Smooth muscle cell of the brain vasculature (primary cell): ENCODE measurements around the gene FRMPD1.

Experiments used
- DNase-seq: peaks from one replicate; pipeline ENCODE4 v3.0.0-alpha.2; 2012; ENCODE audit warnings: low read depth, low spot score

Gene FRMPD1

DNA sequence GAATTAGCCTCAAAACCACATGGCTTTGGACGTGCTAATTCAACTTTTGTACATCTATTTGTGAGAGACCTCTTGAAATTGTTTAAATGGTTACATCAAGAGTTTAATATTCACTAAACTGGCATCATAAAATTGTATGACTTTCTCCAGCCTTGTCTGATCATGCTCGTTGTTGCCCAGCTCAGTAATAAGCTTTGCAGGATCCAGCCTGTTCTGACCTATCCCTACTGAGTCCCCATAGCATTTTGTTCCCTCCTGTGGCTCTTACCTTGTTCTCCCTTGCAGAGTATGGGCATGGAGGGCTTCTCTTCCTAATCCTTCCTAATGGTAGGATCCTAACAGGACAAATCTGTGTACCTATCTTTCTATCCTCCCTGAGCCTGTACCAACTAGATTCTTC, 127.8 kb downstream of the FRMPD1 start:
- DNase-seq: no peak

DNA sequence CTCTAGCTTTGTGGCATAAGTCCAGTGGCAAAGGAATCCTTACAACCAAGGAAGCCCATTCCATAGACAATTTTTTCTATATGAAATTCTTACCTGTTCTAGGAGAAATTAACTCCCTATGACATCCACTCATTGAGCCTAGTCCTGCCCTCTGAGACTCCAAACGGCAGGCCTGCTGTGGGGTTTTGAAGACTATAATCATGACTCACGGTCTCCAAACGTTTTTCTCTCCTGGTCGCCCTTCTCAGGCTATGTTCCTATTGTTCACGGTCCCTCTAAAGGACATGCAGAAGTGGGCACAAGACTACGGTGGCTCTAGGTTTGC, 133.5 kb downstream of the FRMPD1 start:
- no peak for DNase-seq

GRCh38 chr9:37784616-37785483, 134.1 kb downstream of the FRMPD1 start, which contains the start of gene EXOSC3:
Gene EXOSC3 (minus strand): TSS chr9:37785064. CDS start chr9:37785044, 20 bp downstream.
- peak; percentile 70 for DNase-seq

DNA sequence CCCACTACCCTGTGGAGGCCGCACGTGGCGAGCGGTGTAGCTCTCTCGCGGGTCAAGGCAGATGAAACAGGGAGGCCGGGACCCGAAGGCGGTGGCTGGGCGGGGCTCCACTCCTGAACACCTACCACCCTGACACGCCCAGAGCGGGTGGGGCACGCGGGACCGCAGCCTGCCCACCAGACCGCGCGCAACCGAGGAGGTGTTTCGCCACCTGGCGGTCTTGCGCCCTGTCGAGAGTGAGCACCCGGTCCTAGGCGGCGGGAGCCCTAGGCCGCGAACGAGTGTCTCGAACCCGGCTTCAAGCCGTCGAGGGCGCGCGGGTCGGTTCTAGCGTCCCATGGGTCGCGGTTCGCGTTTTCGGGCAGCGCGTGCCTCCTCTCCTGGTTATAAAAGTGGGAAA, 136.3 kb downstream of the FRMPD1 start:
- DNase-seq: no peak

DNA sequence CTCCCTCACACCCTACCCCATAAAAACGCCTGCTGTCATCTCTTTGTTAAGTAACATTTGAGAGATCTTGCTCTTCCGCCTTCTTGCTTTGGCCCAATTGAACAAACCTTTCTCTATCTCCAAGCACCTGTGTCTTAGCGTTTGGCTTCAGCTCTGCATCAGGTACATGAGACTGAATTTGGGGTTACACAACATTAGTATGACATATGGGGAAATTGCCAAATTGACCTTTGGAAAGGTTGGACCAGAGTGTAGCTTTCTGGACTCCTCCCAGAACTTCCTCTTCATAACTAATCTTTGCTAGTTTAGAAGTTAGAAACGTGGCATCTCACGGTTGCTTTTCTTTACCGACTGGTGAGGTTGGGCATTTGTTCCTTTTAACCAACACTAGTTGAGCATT, 137.6 kb downstream of the FRMPD1 start:
- DNase-seq: no peak

GRCh38 chr9:37790096-37790495, 139.3 kb downstream of the FRMPD1 start:
- no peak for DNase-seq

GRCh38 chr9:37792122-37792521, 141.4 kb downstream of the FRMPD1 start:
- DNase-seq: no peak

DNA sequence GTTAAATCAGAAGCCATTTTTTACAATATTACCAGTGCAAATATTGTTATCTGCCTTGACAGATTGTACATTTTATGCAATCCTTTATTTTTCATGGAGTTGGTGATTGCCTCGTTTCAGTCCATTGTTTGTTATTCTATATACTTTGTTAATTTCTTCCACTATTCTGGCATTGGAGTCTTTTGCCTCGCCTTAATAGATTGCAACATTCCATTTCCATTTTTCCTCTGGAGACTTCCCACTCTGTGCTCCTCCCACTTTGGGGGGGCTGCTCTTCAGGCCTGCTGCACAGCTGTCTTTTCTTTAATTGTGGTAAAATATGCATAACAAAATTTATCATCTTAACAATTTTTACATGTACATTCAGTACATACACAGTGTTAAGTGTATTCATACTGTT, 145.5 kb downstream of the FRMPD1 start:
- DNase-seq: no peak
